Suprapubic skin (tissue), 3 donors: ENCODE measurements around the gene KRT27.

Source experiments
- EP300 ChIP-seq: sonication (generic); formaldehyde crosslinking; IDR thresholded peaks from one replicate; pipeline ENCODE4 v1.6.1; 2017; ENCODE audit warnings: antibody characterized with exemption
- TF ChIP-seq, protein P1 (sequence below), 2 donors: fragments of 200-600 bp in 1 of 2; fragments of 450-650 bp in 1 of 2; sonication (generic) in 1 of 2; IDR thresholded peaks; one replicate each; pipeline ENCODE4 v1.5.1; 2016 to 2019; ENCODE audit warnings: antibody characterized with exemption in 2 of 2, mild to moderate bottlenecking in 1 of 2, moderate library complexity in 1 of 2

DNA sequence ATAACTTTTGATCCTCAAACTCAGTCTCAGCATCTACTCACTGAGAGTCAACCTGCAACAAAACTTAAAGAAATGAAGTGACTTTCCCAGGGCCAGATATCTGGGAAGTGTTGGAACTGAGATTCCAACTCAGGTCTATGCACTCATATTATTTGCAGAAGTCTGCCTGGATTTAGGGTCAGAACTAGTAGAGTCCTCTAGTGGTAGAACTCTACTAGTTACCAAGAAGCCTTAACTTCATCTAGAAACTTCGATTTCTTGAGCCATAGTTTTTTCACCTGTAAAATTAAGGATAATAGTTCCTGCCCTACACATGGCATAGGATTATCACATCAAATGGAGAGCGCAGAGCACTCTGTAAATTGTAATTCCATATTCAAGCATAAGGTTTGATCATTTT, 55.4 kb downstream of the KRT27 start:
- TF ChIP-seq, protein P1, sequence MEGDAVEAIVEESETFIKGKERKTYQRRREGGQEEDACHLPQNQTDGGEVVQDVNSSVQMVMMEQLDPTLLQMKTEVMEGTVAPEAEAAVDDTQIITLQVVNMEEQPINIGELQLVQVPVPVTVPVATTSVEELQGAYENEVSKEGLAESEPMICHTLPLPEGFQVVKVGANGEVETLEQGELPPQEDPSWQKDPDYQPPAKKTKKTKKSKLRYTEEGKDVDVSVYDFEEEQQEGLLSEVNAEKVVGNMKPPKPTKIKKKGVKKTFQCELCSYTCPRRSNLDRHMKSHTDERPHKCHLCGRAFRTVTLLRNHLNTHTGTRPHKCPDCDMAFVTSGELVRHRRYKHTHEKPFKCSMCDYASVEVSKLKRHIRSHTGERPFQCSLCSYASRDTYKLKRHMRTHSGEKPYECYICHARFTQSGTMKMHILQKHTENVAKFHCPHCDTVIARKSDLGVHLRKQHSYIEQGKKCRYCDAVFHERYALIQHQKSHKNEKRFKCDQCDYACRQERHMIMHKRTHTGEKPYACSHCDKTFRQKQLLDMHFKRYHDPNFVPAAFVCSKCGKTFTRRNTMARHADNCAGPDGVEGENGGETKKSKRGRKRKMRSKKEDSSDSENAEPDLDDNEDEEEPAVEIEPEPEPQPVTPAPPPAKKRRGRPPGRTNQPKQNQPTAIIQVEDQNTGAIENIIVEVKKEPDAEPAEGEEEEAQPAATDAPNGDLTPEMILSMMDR (IDR thresholded peaks at IDR 0.05): no peak
- no peak for TF ChIP-seq EP300
